Ovary (tissue), 9 donors: ENCODE results near the gene KRT222. TPM values are rescaled to one million over a fixed set of nuclear protein-coding genes. Genes with fewer than 3 reads are reported as not detected.

Experiments
- DNase-seq, 5 donors: peaks; one replicate each; pipeline ENCODE4 v3.0.0-alpha.2; 2019 to 2020
- H3K27ac ChIP-seq, 2 donors: fragments of 200-600 bp; one replicate each; pipeline versions ENCODE4 v1.5.1 to v1.8.0; 2019 to 2022
- H3K27me3 ChIP-seq: fragments of 200-600 bp; one replicate; pipeline ENCODE4 v1.8.0; 2022
- H3K36me3 ChIP-seq: fragments of 200-600 bp; sonication (generic); one replicate; pipeline ENCODE4 v1.5.1; 2019
- H3K4me1 ChIP-seq: one replicate; pipeline ENCODE4 v1.8.1; 2013; ENCODE audit warnings: mild to moderate bottlenecking, moderate library complexity; ENCODE audit not compliant: insufficient read depth
- H3K4me3 ChIP-seq: fragments of 200-600 bp; sonication (generic); one replicate; pipeline ENCODE4 v1.5.1; 2017
- H3K9me3 ChIP-seq, 2 donors: fragments of 200-600 bp in 1 of 2; sonication (generic) in 1 of 2; one replicate each; pipeline versions ENCODE4 v1.5.1 to v1.8.1; 2013 to 2019; ENCODE audit warnings: mild to moderate bottlenecking in 1 of 2, moderate library complexity in 1 of 2
- EP300 ChIP-seq: sonication (generic); formaldehyde crosslinking; IDR thresholded peaks from one replicate; pipeline ENCODE4 v1.6.1; 2017; ENCODE audit warnings: antibody characterized with exemption
- POLR2A ChIP-seq: fragments of 450-650 bp; IDR thresholded peaks from one replicate; pipeline ENCODE4 v1.6.1; 2017; ENCODE audit warnings: antibody characterized with exemption, mild to moderate bottlenecking, moderate library complexity
- WGBS, 3 donors: extraction: QIAGEN DNeasy Blood & Tissue Kit in 1 of 3; methylation state at CpG; one replicate each; pipeline versions ENCODE4 v1.1.5 to v1.1.7; 2013 to 2017; 5-methylcytosine and 5-hydroxymethylcytosine counted together
- intact Hi-C, 4 donors: fragments of 100-400 bp; cut with DNase I; formaldehyde crosslinking; loops; one replicate each; pipeline versions ENCODE4 v1.11.0 to v1.15.1; 2022 to 2023
- polyA plus RNA-seq, 2 donors: library from polyadenylated mRNA; stranded (reverse); fragments of 200-250 nt in 1 of 2; fragments of 350-450 nt in 1 of 2; fragmentation: Illumina TruSeq in 1 of 2; extraction: RNeasy Lipid Tissue Mini Kit (QIAGEN cat#74804) in 1 of 2; gene quantifications; one replicate each; pipeline ENCODE4 v1.2.3, GENCODE V29; 2013 to 2014
- total RNA-seq, 7 donors: library from RNA; depleted of rRNA in 2 of 7; stranded (reverse); fragments of >200 nt in 2 of 7; fragmentation: NEBNext Ultra II Directional in 3 of 7; extraction: Animal tissue kit (Norgen Biotek cat#: 25700) in 3 of 7; gene quantifications; one replicate each; pipeline versions ENCODE4 v1.1.0 to v1.2.4, GENCODE V29; 2016 to 2023
- TF ChIP-seq, protein P1 (sequence below), 3 donors: fragments of 450-650 bp in 2 of 3; fragments of 200-600 bp in 1 of 3; IDR thresholded peaks; one replicate each; pipeline versions ENCODE4 v1.5.1 to v1.8.0; 2016 to 2022; ENCODE audit warnings: antibody characterized with exemption in 3 of 3, mild to moderate bottlenecking in 1 of 3
- donor health status: DM: no; HTN: no; CAD: no; lungs with moderate emphysema.
- donor health status: DM: no; HTN: no; CAD: no.
- donor health status: Bipolar disorder and iron deficiency.
- donor health status: DM: yes; HTN: yes; CAD: no.
- donor health status: DM: no; HTN: no; CAD: no.
- donor health status: DM: yes; HTN: yes; CAD: no.

The KRT222 gene
- total and polyA plus RNA-seq, 9 donors = 0.10 to 1.6 (median 0.39) TPM; not detected in 3

- TF ChIP-seq EP300 (no peak), POLR2A (no peak)
- TF ChIP-seq, protein P1, sequence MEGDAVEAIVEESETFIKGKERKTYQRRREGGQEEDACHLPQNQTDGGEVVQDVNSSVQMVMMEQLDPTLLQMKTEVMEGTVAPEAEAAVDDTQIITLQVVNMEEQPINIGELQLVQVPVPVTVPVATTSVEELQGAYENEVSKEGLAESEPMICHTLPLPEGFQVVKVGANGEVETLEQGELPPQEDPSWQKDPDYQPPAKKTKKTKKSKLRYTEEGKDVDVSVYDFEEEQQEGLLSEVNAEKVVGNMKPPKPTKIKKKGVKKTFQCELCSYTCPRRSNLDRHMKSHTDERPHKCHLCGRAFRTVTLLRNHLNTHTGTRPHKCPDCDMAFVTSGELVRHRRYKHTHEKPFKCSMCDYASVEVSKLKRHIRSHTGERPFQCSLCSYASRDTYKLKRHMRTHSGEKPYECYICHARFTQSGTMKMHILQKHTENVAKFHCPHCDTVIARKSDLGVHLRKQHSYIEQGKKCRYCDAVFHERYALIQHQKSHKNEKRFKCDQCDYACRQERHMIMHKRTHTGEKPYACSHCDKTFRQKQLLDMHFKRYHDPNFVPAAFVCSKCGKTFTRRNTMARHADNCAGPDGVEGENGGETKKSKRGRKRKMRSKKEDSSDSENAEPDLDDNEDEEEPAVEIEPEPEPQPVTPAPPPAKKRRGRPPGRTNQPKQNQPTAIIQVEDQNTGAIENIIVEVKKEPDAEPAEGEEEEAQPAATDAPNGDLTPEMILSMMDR (IDR thresholded peaks at IDR 0.05) = no peak
- Histone ChIP-seq H3K27ac (no peak overlapping the region), H3K4me1 (no peaks in the 10 kb centered on the region), H3K4me3 (no peak overlapping the region), H3K36me3 (no peaks in the 10 kb centered on the region), H3K9me3 (no peaks in the 10 kb centered on the region), H3K27me3 (no peaks in the 10 kb centered on the region)
- WGBS, 3 donors = 90 to 92% (median 92%) methylated on average over 6 of the region's 6 CpGs
- no peak for DNase-seq
- intact Hi-C loops = no loop called here
Measured at GRCh38 chr17:40695874-40696472, 31.0 kb upstream of the KRT222 start.

GRCh38 chr17:40694584-40694983 is 29.6 kb upstream of the KRT222 start:
- no peak for TF ChIP-seq EP300
- TF ChIP-seq POLR2A = no peak
- TF ChIP-seq, protein P1 (IDR thresholded peaks at IDR 0.05) = no peak
- Histone ChIP-seq H3K27me3 (no peaks in the 10 kb centered on the region), H3K4me1 (no peaks in the 10 kb centered on the region), H3K4me3 (no peak overlapping the region), H3K36me3 (no peaks in the 10 kb centered on the region), H3K9me3 (no peaks in the 10 kb centered on the region), H3K27ac (no peak overlapping the region)
- WGBS, 3 donors = 78 to 81% (median 81%) methylated on average over 9 of the region's 9 CpGs
- intact Hi-C loops = no loop called here
- no peak for DNase-seq

- H3K27ac ChIP-seq = no peak overlapping the region
- TF ChIP-seq EP300 (no peak), POLR2A (no peak)
- TF ChIP-seq, protein P1 (IDR thresholded peaks at IDR 0.05) = no peak
- no peaks in the 10 kb centered on the region for H3K9me3 ChIP-seq
- no peak overlapping the region for H3K4me3 ChIP-seq
- no peaks in the 10 kb centered on the region for H3K4me1 ChIP-seq
- no peaks in the 10 kb centered on the region for H3K36me3 ChIP-seq
- DNase-seq = no peak
- WGBS, 3 donors = 38 to 54% (median 40%) methylated on average over 5 of the region's 5 CpGs
- intact Hi-C loops = loop anchor here in 1 of 4 donors (5.0 kb wide), 1 partner anchor 860 kb away; no protein-coding TSS in a partner anchor
- H3K27me3 ChIP-seq = no peaks in the 10 kb centered on the region
Measured at GRCh38 chr17:40687106-40687505, 22.1 kb upstream of the KRT222 start.

DNA sequence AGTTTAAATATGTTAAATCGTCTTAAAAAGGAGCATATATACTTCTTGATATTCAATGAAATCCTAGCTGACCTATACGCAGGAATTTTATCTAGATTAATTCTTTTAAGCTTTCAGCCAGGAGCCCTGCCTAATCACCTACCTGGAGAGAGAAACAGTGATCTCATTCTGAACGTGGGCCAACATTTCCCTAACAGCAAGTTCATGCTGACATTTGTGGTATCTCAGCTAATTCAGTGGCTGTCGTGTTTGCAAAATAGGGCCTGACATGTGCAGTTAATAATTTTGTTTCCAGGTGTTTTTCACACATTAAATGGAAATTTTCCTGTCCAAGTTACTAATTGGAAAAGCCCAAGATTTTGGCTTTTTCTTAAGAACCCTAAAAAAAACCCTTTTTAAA is 21.2 kb upstream of the KRT222 start:
- TF ChIP-seq EP300 (no peak), POLR2A (no peak)
- TF ChIP-seq, protein P1 (IDR thresholded peaks at IDR 0.05) = no peak
- H3K4me3 ChIP-seq = no peak overlapping the region
- no peaks in the 10 kb centered on the region for H3K27me3 ChIP-seq
- no peaks in the 10 kb centered on the region for H3K36me3 ChIP-seq
- no peak overlapping the region for H3K27ac ChIP-seq
- no peaks in the 10 kb centered on the region for H3K9me3 ChIP-seq
- no peak for DNase-seq
- no peaks in the 10 kb centered on the region for H3K4me1 ChIP-seq
- intact Hi-C loops = loop anchor here in 1 of 4 donors (5.0 kb wide), 1 partner anchor 861 kb away; no protein-coding TSS in a partner anchor
- WGBS, 3 donors = 43 to 47% (median 46%) methylated on average over 4 of the region's 4 CpGs
